IPS-NIHi7 (cell line): ENCODE data around the gene SLC25A39.
A peak's percentile ranks its signal among the peaks of the same experiment; 100 is the strongest.

Experiments
- DNase-seq: peaks from one replicate; pipeline ENCODE4 v3.0.0; 2012; ENCODE audit warnings: mixed read lengths; ENCODE audit errors: extremely low spot score

SLC25A39 gene

DNA sequence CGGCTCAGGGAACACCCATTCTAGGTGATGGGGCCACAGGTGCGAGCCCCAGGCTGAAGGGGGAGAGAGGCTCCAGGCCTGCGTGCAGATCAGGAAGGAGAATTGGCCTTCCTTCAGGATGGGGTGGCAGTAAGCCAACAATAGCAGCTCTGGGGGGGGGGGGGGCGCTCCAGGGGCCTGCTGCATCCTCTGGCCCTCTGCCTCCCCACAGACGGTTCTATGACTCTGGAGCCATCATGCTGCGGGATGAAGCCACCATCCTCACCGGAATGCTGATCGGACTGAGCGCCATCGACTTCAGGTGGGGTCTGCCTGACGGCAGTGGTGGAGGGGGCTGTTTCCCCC, 10.1 kb downstream of the SLC25A39 start:
- no peak for DNase-seq

DNA sequence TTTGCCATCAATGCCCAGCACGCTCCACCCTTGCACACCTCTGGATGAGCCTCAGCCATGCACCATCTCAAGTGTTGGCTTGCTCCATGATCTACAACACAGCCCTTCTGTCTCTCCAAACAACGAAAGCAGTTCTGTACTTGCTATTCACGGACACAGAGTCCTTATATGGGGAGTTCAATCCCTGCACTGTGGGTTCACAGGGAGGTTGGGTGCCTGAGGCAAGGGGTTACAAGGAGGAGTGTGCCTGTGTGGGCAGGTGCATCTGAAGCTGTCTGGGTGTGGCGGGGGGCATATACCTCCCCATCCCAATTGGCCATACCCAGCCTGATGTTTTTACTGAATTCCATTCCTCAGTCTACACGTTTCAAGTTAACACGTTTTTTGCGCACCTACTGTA, 10.6 kb downstream of the SLC25A39 start:
- DNase-seq: no peak

DNA sequence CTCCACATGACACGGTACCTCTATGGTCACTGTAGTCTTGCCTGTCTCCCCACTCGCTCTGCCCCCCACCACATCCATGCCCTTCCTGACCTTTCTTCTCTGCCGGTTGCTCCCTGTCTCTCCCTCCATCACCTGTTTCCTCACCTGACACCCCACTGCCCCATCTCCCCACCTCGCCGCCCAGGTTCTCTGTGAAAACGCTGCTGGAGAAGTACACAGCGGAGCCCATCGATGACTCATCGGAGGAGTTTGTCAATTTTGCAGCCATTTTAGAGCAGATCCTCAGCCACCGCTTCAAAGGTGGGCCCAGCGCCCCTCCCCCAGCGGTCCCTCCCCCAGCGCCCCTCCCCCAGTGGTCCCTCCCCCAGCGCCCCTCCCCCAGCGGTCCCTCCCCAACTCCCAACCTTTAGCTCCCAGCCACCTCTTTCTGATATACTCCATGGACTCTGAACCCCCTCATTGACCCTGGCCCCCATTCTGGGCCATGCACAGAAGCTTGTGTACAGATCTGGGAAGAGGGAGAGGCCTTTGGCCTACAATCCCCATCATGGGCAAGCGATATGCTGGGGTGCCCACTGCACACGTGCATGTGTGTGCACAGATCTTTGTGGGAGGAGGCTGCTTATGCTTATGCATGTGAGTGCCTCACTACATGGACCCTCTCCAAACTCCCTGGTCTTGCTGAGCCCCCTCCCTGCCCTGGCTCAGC, 12.1 kb downstream of the SLC25A39 start:
- DNase-seq: no peak

DNA sequence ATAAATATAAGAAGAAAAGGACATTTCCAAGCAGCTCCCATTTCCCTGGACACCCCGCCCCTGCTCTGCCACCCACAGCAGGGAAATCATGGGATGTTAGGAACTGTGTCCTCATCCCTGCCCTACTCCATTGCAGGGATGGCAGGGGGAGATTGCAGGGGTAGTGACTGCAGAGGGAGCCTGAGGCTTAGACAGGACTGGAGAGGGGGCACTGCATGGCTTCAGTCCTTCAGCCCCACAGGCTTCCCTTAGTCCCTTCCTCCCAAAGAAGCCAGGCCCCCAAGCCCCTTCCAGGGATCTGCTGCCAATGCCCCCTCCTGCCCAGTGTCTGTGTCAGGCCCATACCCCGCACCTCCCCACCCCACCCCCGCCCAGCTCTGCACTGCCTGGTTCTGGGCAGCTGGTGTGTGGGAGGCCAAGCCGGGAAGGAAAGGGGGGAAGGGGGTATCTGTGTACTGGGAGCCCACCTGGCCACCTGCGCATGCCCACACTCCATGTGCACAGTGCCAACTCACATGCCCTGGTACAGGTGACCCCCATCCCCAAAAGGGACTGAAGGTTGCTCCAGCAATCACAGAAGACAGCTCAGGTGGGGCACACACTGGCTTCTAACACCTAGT, 13.0 kb downstream of the SLC25A39 start:
- no peak for DNase-seq

DNA sequence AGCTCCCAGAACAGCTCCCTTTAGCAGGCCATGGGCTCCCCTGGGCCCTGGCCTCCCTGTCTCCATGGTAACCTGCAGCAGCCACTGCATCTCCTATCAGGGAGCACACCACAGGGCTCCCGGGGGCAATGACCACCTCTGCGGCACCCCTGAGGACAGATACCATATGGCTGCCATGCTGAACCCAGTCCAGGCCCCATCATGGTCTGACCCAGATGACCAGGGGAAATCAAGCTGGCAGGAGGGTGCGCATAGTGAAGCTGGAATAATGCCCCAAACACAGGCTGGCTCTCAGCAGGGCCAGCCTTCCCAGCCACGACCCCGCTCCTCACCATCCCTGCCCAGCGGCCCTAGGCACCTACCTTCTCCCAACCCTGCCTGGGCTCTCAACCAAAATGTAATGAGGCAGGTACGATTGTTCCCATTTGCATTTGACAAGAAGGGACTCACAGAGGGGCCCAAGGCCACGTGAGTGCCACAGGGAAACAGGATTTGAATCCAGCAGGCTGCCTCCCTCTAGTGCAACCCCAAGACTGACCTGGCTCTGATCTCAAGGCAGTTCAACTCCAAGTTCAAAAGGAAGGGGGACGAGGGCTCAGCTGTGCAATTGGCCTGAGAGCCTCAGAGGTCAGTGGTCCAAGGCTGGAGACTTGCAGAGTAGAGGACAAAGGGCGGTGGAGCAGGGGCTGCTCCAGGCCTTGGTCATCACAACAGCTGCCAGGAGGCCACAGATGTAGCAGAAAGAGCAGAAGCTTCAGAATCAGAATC, 13.8 kb downstream of the SLC25A39 start:
- DNase-seq: no peak

DNA sequence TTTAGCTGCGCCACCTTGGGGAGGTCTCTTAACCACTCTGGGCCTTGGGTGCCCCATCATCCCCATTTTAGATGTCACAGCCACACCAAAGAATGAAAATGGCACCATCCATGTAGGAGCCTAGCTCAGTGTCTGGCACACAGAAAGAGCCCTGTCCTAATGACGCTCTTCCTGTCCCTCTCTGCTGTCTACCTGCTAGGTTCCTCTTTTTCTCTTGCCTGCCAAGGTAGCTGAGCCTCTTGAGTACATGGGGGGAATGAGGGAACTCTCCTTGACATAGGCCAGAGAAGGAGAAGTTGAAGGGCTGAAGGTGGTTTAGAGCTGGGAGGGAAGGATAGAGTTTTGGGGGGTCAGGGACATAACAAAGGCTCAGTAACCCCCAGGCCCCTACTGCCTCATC, 14.4 kb downstream of the SLC25A39 start:
- no peak for DNase-seq

DNA sequence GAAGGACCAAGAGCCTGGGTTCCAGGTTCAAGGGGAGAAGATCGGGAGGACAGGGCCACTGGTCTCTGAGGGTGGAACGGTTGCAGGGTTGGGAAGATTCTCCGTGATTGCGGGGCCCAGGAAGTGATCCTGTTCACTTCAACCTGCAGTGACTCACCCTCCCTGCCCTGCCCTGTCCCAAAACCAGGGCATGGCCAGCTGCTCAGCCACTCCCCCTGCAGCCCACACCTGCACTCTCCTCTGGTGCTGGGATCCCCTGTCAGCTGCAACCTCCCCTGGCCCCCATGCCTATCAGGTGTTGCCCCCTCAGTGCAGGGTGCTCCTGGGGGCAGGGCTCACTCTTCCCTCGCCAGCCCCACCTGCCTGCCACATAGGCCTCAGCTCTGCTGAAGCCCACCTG, 15.2 kb downstream of the SLC25A39 start:
- no peak for DNase-seq

DNA sequence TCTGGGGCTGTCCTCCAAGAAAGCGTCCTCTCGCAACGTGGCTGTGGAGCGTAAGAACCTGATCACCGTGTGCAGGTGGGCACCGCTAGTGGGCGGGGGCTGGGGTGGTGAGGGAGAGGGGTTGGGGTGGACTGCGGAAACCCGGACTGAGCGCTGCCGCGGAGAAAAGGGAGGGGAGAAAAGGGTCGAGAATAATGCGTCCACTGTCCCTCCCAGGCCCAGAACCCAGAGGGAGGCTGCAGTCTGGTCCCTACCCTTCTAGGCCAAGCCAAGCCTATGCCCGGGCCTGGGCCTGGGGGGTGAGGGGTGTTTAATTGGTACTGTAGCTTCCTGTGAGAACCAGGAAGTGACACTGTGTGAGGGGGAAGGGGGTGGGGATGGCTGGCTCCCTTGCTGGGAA, 15.8 kb downstream of the SLC25A39 start:
- DNase-seq: no peak

DNA sequence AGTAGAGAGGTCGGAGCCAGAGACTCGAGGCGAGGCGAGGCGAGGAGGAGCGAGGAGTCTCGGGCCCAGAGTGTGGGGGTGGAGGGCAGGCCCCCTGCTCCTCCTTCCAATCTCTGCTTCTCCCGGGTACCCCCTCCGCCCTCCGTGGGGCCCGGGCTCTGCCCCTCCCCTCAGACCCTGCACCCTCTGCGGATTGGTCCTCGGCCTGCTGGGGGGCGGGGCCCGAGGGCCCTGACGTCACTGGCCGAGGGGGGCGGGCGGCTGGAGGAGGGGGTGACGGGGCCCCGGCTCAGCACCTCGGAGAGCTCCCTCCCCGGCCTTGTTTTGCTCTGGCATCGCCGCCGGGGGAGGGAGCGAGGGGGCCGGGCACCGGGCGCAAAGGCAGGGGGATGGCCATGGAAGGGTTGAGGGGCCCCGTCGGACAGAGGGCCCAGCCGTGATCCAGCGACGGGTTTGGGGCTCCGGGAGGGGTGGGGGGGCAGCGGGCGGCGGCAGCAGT, 16.3 kb downstream of the SLC25A39 start, which contains the start of gene RUNDC3A:
Gene RUNDC3A (plus strand): TSS at position 282 of the 499 bp plus-strand sequence. CDS start 232 bp downstream, outside the sequence.
- peak; percentile 99 for DNase-seq

DNA sequence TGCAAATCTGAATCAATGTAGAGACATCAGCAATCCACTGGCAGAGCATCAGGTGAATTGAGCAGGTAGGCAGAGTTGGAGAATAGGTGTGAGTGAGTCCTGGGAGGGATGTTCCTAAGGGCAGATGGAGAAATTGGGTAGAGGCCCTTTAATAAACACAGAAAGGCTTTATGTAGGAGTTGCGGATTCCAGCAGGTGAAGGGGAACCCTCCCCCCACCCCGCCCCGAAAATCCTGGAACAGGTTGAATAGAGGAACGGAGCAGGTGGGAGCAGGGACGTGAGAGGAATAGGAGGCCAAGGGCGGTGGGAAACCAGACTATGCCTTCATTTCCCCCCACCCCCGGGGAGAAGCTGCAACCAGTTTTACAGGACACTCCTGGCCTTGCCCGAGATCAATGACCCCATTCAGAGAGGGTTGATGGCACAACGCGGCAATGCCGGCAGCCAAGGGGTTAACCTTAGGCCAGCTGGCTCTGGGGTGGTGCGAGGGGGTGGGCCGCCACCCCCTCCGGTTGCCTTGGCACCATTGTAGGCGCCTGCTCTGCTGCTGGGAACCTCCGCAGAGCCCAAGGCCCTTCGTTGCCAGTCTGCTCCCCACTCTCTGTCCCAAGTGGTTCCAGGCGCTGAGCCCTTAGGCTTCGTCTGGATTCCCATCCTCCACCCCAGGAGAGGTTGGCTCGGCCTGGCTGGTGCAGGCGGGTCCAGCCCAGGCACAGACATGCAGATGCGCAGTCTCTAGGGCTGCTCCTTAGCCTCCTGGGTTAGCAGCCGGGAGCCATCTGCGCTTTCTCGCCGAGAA, 17.0 kb downstream of the SLC25A39 start:
- peak; percentile 88 for DNase-seq

DNA sequence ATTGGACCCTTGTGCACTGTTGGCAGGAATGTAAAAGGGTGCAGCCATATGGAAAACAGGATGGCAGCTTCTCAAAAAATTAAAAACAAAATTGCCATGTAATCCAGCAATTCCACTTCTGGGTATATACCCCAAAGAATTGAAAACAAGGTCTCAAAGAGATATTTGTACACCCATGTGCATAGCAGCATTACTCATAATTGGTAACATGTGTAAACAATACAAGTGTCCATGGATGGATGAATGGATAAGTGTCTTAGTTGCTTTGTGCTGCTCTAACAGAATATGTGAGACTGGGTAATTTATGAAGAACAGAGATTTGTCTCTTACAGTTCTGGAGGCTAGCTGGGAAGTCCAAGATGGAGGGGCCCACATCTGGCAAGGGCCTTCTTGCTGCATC, 20.0 kb downstream of the SLC25A39 start:
- no peak for DNase-seq

DNA sequence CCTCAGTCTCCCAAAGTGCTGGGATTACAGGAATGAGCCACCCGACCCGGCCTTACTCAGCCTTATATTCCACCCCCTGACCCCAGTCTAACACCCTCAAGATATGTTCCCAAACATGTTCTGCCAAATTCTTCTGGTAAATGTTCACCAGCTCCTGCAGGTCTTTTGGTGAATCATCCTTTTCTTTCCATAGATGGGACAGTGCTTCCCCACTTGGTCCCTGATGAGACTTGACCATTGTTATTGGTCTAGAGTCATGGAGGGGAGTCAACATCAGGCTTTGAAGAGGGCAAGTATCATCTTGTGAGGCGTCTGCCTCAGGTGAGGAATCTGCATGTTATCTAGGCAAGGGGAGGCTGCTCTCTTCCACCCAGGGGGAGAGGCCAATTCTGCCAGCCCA, 26.6 kb downstream of the SLC25A39 start:
- no peak for DNase-seq

DNA sequence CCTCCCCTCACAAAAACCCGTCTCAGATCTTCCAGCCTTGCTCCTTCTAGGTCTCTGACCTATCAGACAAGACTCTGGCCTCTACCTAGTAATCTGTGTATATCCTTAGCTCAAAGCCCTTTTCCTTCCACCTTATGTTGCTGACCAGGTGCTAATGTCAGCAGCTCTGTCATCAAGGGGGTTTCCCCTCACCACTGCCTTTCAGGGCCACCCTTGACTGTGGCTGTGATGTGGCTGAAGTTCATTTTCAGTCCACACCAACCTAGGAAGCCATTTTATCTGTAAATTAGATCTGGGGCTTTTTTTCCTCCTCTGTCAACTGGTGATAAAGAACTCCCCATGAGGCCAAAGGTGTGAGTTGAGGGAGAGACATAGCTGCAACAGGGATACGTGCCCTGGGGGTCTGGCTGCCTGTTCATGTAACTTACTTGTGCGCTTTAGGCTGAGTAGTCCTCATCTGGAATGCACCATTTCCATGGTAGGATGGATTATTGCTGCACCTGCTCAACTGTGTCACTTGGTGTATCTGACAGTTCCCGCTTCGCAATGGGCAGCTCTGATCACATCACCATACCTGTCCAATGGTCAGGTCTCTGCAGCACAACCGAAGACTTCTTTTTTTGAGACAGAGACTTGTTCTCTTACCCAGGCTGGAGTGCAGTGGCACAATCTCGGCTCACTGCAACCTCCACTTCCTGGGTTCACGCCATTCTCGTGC, 31.0 kb downstream of the SLC25A39 start:
- no peak for DNase-seq

DNA sequence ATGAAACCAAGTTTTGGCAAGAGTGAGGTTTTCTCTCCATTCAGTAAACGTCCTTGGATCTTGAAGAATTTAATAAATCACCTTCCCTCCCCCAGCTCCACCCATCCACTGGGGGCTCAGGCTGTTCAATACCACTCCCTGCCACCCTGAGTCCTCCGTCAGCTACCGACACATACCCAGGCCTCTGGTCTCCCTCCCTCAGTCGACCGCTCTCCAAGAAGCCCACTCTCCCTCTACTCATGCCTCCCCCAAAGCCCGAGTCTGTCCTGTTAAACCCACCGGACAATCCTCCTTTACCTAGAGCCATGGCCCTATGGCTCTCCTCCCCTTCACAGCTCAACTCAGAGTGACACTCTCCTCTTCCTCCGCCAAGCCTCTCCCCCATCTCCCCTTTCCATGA, 37.0 kb downstream of the SLC25A39 start:
- DNase-seq: no peak

DNA sequence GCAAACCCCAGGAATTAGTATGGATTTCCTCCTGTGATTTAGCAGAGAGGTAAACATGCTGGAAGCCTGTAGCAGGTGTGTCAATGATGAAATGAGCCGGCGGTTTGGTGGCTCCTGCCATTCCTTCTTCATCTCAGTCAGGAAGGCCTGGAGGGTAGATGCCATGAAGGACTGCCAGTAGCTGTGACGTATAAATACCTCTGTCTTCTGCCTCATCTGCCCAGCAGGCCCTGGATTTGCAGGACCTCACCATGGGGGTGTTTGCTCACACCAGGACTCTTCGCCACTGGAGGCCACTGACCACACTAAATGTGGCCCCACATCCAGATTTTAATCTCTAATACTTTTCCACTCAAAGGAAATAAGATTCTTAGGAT, 40.6 kb downstream of the SLC25A39 start:
- no peak for DNase-seq

DNA sequence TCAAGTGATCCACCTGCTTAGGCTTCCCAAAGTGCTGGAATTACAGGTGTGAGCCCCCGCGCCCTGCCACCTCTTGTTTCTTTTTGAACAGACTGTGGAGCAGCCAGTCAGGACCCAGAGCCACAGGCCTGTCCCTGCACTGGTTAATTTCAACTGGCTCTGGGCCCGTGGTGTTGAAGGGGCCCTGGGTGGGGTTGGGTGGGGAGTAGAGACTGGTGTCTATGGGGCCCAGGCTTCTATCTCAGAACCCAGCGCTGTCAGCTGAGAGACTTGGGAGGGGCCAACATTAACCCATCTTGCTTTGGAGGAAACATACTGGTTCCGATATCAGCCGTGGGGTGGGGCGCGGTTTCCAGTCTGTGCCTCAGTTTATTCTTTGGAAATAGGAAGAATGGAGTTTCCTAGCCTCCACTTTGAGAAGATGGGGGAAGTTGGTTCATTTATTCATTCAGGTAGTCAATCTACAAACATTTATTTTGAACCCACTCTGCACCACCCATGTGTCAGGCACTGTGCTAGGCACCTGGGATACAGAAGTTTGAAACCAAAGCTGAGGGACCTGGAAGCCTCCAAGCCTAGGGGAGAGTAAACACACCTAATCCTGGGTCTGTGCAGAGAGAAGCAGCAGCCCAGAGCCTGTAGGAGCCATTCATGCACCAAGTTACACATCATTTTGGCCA, 41.1 kb downstream of the SLC25A39 start:
- no peak for DNase-seq

DNA sequence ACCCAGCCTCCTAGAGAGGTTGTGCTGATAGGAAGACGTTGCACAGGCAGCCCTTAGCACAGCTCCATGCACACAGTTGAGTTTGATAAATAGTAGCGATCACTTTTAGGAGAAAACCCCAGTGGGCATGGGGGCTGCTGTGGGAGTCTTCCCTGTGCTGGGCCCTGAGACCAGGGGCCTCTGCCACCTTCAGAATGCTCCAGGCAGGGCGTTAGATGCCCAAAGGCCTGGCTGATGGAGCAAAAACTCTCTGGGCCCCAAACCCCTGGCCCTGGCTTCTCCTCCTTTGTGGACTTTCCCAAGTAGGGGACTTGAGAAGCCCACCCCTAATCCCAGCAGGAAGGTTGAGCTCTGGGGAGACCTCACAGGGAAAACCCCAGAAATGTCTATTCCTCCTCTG, 42.4 kb downstream of the SLC25A39 start:
- DNase-seq: no peak

DNA sequence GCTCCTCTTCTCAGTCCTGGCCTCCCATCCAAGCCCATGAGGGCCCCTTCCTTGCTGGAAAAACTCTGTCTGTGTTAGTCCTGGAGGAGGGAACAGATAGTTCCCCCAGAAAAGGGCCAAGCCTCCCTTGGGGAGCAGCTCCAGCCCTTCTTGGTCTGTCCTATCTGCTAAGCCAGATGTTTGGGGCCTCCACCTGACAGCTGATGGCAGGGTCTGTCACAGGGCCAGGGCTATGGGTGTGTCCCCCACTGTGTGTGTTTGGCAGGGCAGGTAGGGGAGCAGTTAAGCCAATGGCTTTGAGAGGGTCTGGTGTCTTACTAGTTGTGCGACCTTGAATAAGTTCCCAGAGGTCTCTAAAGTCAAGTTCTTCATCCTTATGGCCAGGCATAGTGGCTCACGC, 43.1 kb downstream of the SLC25A39 start:
- no peak for DNase-seq

DNA sequence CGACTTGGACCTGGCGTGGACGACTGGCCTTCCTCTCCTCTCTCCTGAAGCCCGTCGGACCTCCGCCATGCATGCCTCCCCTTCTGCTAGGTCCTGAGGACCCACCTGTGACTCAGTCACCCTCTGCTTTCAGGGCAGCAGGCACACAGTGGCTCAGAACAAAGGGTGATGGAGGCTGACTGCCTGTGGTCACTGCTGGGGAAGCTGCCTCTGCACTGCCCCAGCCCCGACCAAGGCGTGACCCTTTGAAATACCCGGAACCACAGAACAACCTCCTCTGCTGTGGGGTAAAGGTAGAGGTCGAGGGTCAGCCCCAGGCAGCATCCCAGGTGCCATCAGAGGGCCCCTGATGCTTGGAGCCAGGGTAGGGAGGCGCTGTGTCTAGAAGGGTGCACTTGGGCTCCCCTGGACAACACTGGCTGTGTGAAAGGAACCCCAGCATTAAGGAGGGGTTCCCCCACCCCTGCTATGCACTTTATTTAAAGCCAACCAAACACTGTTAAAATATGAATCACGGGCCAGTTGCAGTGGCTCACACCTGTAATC, 44.2 kb downstream of the SLC25A39 start:
- DNase-seq: peak; percentile 8

DNA sequence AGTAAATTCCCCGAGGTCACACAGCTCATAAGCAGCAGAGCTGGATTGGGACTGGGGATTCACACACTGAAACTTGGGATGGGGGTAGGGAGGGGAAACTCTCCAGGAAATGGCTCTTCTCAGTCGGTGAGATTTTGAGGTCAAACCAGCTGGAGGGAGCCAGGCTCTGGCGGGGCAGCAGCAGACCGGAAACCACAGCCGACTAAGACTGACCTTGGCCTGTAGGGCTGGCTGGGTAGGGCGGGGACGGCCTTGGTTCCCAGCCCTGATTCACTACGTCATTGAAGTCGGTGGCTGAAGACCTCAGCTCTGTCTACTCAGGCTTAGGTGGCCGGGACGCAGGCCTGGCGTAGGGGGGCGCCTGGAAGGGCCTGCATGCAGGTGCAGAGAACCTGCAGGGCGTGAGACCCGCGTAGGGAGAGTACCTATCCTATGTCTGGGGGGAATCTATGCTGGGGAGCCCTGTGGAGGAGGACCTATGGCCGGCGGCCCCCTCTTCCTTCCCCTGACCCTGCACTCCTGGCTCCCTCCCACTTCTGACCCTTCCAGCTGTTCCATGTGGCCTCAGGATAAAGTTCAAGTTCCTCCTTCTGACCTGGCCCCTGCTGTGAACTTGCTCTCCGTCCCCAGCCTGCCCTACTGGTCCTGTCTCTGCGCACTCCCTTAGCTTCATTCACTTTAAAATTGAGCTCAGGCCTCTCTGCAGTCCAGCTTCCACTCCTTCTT, 44.8 kb downstream of the SLC25A39 start:
- peak; percentile 82 for DNase-seq
